ENCODE measurements around the gene TMED5.

- TF ChIP-seq, protein P1, sequence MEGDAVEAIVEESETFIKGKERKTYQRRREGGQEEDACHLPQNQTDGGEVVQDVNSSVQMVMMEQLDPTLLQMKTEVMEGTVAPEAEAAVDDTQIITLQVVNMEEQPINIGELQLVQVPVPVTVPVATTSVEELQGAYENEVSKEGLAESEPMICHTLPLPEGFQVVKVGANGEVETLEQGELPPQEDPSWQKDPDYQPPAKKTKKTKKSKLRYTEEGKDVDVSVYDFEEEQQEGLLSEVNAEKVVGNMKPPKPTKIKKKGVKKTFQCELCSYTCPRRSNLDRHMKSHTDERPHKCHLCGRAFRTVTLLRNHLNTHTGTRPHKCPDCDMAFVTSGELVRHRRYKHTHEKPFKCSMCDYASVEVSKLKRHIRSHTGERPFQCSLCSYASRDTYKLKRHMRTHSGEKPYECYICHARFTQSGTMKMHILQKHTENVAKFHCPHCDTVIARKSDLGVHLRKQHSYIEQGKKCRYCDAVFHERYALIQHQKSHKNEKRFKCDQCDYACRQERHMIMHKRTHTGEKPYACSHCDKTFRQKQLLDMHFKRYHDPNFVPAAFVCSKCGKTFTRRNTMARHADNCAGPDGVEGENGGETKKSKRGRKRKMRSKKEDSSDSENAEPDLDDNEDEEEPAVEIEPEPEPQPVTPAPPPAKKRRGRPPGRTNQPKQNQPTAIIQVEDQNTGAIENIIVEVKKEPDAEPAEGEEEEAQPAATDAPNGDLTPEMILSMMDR (conservative IDR thresholded peaks at IDR 0.05; ENCODE audit: low read depth in 2 of 2): no peak
- no peak for TF ChIP-seq POLR2AphosphoS5 (IDR thresholded peaks at IDR 0.05; ENCODE audit: low read depth)
- no peak for TF ChIP-seq EZH2 (IDR thresholded peaks at IDR 0.05; ENCODE audit: low read depth, unreplicated experiment)
- TF ChIP-seq EZH2phosphoT487 (IDR thresholded peaks at IDR 0.05; ENCODE audit: unreplicated experiment): no peak
Measured at GRCh38 chr1:93129507-93130099, 50.6 kb downstream of the TMED5 start.
